Colonic mucosa (tissue), 4 donors: ENCODE results near the gene CLDN17. TPM values are rescaled to one million over a fixed set of nuclear protein-coding genes. Genes with fewer than 3 reads are reported as not detected.

Experiments used
- DNase-seq: peaks from one replicate; pipeline ENCODE4 v3.0.0-alpha.2; 2020
- H3K27ac ChIP-seq: fragments of 200-600 bp; one replicate; pipeline ENCODE4 v1.8.0; 2021
- H3K27me3 ChIP-seq: fragments of 200-600 bp; one replicate; pipeline ENCODE4 v1.8.0; 2021
- H3K36me3 ChIP-seq: fragments of 200-600 bp; one replicate; pipeline ENCODE4 v1.8.0; 2021
- H3K4me1 ChIP-seq: fragments of 200-600 bp; one replicate; pipeline ENCODE4 v1.8.0; 2021; ENCODE audit warnings: mild to moderate bottlenecking
- H3K4me3 ChIP-seq: fragments of 200-600 bp; one replicate; pipeline ENCODE4 v1.8.0; 2021
- H3K9ac ChIP-seq, 2 donors: one replicate each; pipeline ENCODE4 v1.7.0; 2013; ENCODE audit warnings: control low read depth in 2 of 2, low read depth in 2 of 2, low read length in 2 of 2
- H3K9me3 ChIP-seq: fragments of 200-600 bp; one replicate; pipeline ENCODE4 v1.8.0; 2021
- intact Hi-C: fragments of 100-400 bp; cut with DNase I; formaldehyde crosslinking; loops from one replicate; pipeline ENCODE4 v1.14.1; 2022
- total RNA-seq, 2 donors: library from RNA; stranded (reverse); fragmentation: NEBNext Ultra II Directional in 1 of 2; extraction: Animal tissue kit (Norgen Biotek cat#: 25700) in 1 of 2; gene quantifications; one replicate each; pipeline ENCODE4 v1.2.1, GENCODE V29; 2021
- TF ChIP-seq, protein P1 (sequence below): fragments of 200-600 bp; IDR thresholded peaks from one replicate; pipeline ENCODE4 v1.8.0; 2022; ENCODE audit warnings: antibody characterized with exemption, mild to moderate bottlenecking
- donor health status: healthy.
- donor health status: DM: no; HTN: no; CAD: no.
- donor health status: DM: no; HTN: no; CAD: no.

The CLDN17 gene, protein sequence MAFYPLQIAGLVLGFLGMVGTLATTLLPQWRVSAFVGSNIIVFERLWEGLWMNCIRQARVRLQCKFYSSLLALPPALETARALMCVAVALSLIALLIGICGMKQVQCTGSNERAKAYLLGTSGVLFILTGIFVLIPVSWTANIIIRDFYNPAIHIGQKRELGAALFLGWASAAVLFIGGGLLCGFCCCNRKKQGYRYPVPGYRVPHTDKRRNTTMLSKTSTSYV
- not detected for total RNA-seq

DNA sequence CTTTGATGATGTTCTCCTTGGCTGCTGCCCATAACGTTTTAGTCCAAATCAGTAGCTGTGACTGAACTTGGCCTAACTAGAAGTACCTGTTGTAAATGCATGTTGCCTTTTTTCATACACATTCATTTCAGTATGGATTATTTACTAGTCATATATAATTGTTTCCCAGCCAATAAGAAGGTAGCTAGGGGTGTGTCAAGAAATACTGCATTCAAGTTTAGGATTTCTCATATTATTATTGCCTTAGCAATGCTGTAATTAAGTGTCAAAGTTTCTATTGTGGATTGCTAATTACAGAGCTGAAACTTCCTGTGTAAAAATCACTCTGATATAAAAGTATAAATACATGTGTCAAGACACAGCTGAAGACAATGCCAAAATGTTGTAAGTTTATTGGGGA, at the start of gene CLDN17:
TSS of gene CLDN17 (minus strand) at position 101 of the 400 bp plus-strand sequence. CDS start 188 bp downstream, outside the sequence.
- TF ChIP-seq, protein P1, sequence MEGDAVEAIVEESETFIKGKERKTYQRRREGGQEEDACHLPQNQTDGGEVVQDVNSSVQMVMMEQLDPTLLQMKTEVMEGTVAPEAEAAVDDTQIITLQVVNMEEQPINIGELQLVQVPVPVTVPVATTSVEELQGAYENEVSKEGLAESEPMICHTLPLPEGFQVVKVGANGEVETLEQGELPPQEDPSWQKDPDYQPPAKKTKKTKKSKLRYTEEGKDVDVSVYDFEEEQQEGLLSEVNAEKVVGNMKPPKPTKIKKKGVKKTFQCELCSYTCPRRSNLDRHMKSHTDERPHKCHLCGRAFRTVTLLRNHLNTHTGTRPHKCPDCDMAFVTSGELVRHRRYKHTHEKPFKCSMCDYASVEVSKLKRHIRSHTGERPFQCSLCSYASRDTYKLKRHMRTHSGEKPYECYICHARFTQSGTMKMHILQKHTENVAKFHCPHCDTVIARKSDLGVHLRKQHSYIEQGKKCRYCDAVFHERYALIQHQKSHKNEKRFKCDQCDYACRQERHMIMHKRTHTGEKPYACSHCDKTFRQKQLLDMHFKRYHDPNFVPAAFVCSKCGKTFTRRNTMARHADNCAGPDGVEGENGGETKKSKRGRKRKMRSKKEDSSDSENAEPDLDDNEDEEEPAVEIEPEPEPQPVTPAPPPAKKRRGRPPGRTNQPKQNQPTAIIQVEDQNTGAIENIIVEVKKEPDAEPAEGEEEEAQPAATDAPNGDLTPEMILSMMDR: no peak
- H3K4me3 ChIP-seq: no peak within 1 kb of the TSS
- no peak for DNase-seq
- no peaks in the 10 kb centered on the region for H3K36me3 ChIP-seq
- H3K27ac ChIP-seq: no peak within 1 kb of the TSS
- no peaks in the 10 kb centered on the region for H3K4me1 ChIP-seq
- intact Hi-C loops: no loop called here
- H3K9me3 ChIP-seq: no peaks in the 10 kb centered on the region
- H3K27me3 ChIP-seq: no peaks in the 10 kb centered on the region
- no peak within 1 kb of the TSS for H3K9ac ChIP-seq

DNA sequence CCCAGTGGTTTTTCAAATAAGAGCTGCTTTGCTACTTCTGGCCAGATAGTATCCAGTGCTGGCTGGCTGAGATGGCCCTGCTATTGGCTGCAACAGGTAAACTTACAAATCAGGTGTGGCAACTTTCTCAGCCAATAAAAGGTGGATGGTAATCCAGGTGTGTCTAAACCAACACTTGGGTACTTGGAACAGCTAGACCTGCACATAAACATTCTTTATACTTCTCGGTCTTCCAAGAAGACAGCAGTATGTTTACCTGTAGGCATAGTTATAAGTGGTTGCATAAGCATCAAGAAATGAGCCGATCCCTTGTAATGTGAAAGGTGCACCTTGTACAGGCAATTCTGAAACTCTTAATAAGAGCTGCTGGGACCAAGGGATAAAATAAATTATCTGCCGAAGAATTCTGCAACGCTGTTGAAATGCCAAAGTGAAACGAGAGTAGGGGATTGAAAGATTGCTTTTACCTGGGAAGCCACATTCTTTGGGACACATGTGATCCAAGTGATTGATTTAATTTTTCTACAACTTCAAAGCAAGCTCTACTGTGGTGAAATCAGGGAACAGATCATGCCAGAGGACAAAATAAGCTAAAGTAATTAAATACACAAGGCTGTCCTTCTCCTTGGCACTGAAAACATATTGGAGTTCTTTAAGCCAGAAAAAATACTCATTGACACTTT, 49.6 kb upstream of the CLDN17 start, which contains the start of gene CLDN8:
TSS of gene CLDN8 (minus strand) at position 57 of the 683 bp plus-strand sequence. CDS start 172 bp downstream, outside the sequence.
- H3K27ac ChIP-seq: peak within 1 kb of the TSS; percentile 48
- intact Hi-C loops: no loop called here

DNA sequence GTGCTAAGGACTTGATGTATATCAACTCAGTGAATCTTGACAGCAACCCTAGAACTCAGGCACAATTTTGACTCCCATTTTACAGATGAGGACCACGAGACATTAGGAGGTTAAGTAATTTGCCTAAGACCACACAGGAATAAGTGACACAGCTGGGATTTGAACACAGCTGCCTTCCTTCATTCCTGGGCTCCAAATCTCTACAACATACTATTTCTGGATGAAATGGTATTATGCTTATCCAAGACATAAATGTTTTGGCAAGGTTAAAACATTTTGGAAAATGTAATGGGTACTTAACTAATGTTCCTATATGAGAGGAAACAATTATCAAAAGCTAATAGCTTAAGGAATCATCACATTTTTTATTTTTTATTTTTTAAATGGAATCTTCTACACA, 44.5 kb upstream of the CLDN17 start:
- Histone ChIP-seq H3K9me3 (no peaks in the 10 kb centered on the region), H3K36me3 (no peaks in the 10 kb centered on the region), H3K4me1 (no peaks in the 10 kb centered on the region), H3K9ac (no peak overlapping the region), H3K27ac (no peak overlapping the region), H3K27me3 (no peaks in the 10 kb centered on the region), H3K4me3 (no peak overlapping the region)
- intact Hi-C loops: no loop called here
- TF ChIP-seq, protein P1: no peak
- DNase-seq: no peak

More for the DNA sequence above, 49.6 kb upstream of the CLDN17 start, which contains the start of gene CLDN8:
- Histone ChIP-seq H3K9ac (no peak within 1 kb of the TSS), H3K4me1 (no peaks in the 10 kb centered on the region), H3K27me3 (no peaks in the 10 kb centered on the region), H3K36me3 (no peaks in the 10 kb centered on the region), H3K9me3 (no peaks in the 10 kb centered on the region), H3K4me3 (peak within 1 kb of the TSS; percentile 12)
- peak; percentile 77 for DNase-seq
- TF ChIP-seq, protein P1: no peak

DNA sequence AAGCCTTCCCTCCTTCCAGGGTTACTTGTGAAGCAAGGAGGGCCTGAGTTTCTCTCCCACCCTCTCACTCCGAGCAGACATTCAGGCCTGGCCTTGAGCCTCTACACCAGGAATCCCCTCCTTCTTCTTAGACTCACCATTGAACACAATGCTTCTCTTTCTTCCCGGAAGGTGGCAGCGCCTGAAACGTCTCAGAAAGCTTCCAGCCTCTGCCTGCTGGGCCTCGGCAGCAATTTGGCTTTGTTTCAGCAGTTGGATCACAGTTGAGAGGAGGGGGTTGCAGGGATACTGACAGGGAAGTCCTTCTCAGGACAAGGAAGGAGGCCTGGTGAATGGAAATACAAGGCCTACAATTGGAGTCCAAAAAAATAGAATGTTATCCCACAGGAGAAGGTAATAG, 43.0 kb upstream of the CLDN17 start:
- Histone ChIP-seq H3K9me3 (no peaks in the 10 kb centered on the region), H3K27me3 (no peaks in the 10 kb centered on the region), H3K36me3 (no peaks in the 10 kb centered on the region), H3K9ac (no peak overlapping the region), H3K4me1 (no peaks in the 10 kb centered on the region), H3K4me3 (no peak overlapping the region), H3K27ac (no peak overlapping the region)
- intact Hi-C loops: no loop called here
- TF ChIP-seq, protein P1: no peak
- no peak for DNase-seq

DNA sequence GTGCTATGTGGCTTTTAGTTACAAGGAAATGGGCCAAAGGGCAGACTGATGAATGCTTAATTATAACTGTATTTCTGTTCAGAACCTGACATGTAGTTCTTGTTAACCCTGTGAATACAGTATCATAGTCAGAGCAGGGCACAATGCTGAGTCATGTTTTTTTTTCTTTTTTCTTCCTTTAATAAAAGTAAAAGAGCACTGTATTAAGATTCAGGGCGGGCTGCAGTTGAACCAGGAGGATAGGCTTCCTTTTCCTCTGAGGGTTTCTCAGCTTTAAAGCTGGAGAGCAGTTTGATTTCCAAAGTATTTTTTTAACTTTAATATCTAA, 40.6 kb upstream of the CLDN17 start:
- intact Hi-C loops: no loop called here
- no peak for DNase-seq
- no peaks in the 10 kb centered on the region for H3K27me3 ChIP-seq
- no peaks in the 10 kb centered on the region for H3K36me3 ChIP-seq
- no peak overlapping the region for H3K9ac ChIP-seq
- no peak overlapping the region for H3K4me3 ChIP-seq
- no peak overlapping the region for H3K27ac ChIP-seq
- H3K4me1 ChIP-seq: no peaks in the 10 kb centered on the region
- no peaks in the 10 kb centered on the region for H3K9me3 ChIP-seq
- TF ChIP-seq, protein P1: no peak
